Left colon (tissue), 2 donors: ENCODE results near the gene YTHDF1. TPM values are rescaled to one million over a fixed set of nuclear protein-coding genes. Genes with fewer than 3 reads are reported as not detected.

ENCODE experiments used
- ATAC-seq: fragments of 200-7000 bp; cut with Tn5 transposase; one replicate; pipeline ENCODE4 v1.9.1; 2020; ENCODE audit warnings: mild to moderate bottlenecking, moderate library complexity
- DNase-seq, 2 donors: peaks; one replicate each; pipeline ENCODE4 v3.0.0-alpha.2; 2020
- intact Hi-C, 2 donors: fragments of 100-400 bp; cut with DNase I in 1 of 2; cut with micrococcal nuclease in 1 of 2; formaldehyde crosslinking; loops; one replicate each; pipeline versions ENCODE4 v1.11.2 to v1.14.0; 2022; cut with DNase I, micrococcal nuclease
- long read RNA-seq: library from polyadenylated mRNA; unstranded; transcript quantifications from one replicate; pipeline ENCODE4 v2.0.0, GENCODE V29; 2021
- total RNA-seq, 2 donors: library from RNA; stranded (reverse); fragmentation: NEBNext Ultra II Directional; extraction: Animal tissue kit (Norgen Biotek cat#: 25700); gene quantifications; one replicate each; pipeline ENCODE4 v1.2.1, GENCODE V29; 2021
- donor health status: DM: no; HTN: no; CAD: no.
- donor health status: DM: yes; HTN: yes; CAD: no.

Gene YTHDF1
- total RNA-seq: 10 to 100 TPM; 32.8 to 37.8 TPM
- long read RNA-seq, transcript YTHDF1-202 (5 exons, 3,301 nt): major isoform, 37 of 87 reads
- long read RNA-seq, partial matches to known transcripts: 48 of 87 reads
- long read RNA-seq, other reads (novel, unspliced or antisense): 1 of 87 reads

DNA sequence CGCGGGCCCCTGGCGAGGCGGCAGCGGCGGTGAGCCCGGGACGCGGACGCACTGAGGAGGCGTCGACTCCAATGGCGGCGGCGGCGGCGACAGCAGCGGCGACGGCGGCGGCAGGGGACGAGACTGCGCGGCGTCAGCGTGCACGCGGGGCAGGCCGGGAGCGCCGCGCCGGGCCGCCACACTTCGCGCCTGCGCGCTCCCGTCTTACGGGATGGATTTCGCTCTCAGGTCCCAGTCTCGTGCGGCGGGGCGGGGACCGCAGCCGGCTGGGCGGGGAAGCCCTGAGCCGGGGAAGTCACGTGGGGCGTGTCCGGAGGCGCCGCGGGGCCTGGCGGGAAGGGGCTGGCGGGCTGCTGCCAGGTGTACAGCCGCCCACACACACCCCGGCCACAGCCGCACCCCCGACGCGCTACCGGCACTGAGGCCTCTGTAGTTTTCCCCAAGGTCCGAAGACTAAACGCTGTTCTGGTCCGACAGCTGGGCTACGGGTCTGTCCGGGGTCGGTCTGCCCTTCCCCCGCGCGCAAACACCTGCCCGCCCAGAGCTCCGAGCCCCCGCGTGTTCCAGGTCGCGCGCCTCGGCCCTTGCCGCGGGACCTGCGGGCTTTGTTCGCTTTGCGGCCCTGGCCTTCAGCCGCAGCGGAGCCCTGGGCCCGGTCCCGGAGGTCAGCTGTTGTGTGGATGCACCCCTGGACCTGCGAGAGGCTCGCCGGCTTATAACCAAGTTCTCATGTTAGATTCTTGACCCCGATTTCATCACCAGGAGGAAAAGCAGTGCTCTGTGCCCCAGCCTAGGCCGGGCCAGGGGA is at the start of gene YTHDF1:
YTHDF1 (minus strand) TSS at position 91 of the 808 bp plus-strand sequence. CDS start 239 bp downstream, outside the sequence.
- ATAC-seq (peak; percentile 97), DNase-seq (peak; percentile 97 to 98)
- intact Hi-C loops: no loop called here

GRCh38 chr20:63264519-63264918 is 48.6 kb upstream of the YTHDF1 start:
- DNase-seq (no peak), ATAC-seq (no peak)
- intact Hi-C loops: no loop called here

DNA sequence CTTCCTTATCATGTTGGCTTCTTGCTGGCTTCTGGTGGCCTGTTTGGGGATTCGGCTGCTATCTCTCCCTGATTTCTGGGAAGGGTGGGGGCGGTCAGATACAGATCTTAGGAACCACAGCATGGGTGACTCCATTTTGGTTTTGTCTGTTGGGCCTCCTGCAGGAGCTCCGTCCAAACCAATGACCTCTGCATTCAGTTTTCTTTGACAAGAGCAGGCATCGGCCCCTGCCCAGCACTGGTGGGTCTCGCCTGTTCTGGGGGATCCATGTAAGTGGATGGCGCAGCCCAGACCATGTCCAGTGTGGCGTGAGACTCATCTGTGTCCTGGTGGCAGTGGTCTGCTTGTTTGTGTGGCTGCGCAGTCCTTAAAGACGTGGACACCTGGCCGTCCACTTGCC is 48.1 kb upstream of the YTHDF1 start:
- intact Hi-C loops: no loop called here
- ATAC-seq (no peak), DNase-seq (no peak)

GRCh38 chr20:63262836-63263235 is 46.9 kb upstream of the YTHDF1 start:
- ATAC-seq (no peak), DNase-seq (no peak)
- intact Hi-C loops: no loop called here

DNA sequence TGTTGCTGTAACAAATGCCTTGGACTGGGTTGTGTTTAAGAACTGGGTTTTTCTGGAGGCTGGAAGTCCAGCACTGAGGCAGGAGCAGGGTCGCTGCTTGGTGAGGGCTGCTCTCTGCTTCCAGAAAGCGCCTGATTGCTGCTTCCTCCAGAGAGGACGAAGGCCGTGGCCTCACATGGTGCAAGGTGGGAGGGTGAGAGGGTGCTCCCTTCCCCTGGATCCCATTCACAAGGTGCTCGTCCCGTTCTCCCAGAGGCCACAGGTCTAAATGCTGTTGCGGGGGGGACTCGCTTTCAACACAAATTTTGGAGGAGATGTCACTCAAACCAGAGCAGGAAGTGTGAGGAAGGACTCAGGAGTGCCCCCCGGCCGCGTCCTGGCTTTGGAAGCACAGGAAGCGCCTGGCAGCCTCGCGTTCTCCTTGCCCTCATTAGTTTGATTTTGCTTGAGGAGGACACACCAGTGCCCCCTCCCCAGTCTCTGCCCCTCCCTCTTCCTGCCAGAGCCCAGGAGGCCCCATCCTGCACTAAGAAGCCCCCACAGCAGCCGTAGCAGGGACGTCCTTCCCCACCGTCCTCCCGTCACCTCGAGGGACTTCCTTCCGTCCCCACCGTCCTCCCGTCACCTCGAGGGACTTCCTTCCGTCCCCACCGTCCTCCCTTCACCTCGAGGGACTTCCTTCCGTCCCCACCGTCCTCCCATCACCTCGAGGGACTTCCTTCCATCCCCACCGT is 46.0 kb upstream of the YTHDF1 start:
- intact Hi-C loops: no loop called here
- no peak for ATAC-seq
- no peak for DNase-seq

- ATAC-seq (no peak), DNase-seq (no peak)
- intact Hi-C loops: no loop called here
Measured at GRCh38 chr20:63261060-63261794, 45.3 kb upstream of the YTHDF1 start.

- intact Hi-C loops: no loop called here
- ATAC-seq: no peak
- DNase-seq: no peak
Measured at GRCh38 chr20:63260521-63260920, 44.6 kb upstream of the YTHDF1 start.

GRCh38 chr20:63259734-63260460 is 44.0 kb upstream of the YTHDF1 start:
- intact Hi-C loops: no loop called here
- no peak for DNase-seq
- no peak for ATAC-seq

DNA sequence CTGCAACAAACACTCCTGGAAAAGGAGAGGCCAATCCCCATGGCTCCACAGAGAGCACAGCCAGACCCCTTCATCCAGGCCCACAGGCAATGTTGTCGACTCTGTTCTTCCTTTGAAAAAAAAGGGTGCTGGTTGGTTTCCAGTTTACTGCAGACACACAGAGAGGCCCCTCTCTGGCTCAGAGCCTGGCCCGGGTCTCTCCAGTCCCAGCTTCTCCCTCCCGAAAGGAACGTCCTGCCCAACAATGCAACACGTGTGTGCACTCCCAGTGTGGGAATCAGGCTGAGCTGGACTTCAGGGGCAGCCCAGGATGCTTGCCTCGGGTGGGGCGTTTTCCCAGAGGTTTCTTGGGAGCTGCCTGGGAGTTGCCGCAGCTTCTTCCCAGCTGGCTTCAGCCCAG is 42.9 kb upstream of the YTHDF1 start:
- DNase-seq (no peak), ATAC-seq (no peak)
- intact Hi-C loops: no loop called here

GRCh38 chr20:63257629-63258028 is 41.7 kb upstream of the YTHDF1 start:
- intact Hi-C loops: no loop called here
- no peak for DNase-seq
- ATAC-seq: no peak

- ATAC-seq (no peak), DNase-seq (no peak)
- intact Hi-C loops: no loop called here
Measured at GRCh38 chr20:63256954-63257353, 41.0 kb upstream of the YTHDF1 start.

DNA sequence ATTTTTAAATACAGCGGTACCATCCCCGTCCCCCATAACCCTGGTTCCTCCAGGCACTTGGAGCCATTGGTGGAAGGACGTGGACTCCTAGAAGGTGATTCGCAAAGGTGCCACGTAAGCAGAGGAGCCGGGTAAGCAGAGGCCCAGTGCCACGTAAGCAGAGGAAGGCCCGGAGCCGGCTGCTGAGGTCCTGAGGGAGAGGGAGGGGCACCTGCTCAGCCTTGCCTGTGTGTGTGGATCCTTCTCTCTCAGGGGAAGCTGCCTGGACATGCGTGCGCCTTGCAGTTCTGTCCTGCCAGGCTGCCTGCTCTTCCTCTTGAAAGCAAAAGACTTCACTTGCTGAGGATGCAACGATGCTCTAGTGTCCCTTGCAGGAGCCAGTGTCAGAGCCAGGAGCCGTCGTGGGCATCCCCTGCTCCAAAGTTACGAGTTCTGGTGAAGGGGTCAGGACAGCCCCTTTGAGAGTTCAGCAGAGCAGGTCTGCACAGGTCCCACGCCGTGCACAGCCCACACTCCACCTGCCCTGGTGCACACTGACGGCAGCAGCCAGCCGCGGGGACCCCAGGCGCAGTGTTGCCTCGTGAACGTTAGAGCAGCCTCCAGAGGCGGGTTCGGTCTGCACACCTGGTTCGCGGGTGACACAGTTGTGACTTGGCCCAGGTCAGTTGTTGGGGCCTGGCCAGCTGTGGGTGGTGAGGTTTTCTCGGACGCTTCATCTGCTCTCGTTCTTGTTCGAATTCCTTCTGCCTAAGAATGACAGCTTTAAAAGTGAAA is 40.2 kb upstream of the YTHDF1 start:
- intact Hi-C loops: no loop called here
- ATAC-seq (no peak), DNase-seq (no peak)

DNA sequence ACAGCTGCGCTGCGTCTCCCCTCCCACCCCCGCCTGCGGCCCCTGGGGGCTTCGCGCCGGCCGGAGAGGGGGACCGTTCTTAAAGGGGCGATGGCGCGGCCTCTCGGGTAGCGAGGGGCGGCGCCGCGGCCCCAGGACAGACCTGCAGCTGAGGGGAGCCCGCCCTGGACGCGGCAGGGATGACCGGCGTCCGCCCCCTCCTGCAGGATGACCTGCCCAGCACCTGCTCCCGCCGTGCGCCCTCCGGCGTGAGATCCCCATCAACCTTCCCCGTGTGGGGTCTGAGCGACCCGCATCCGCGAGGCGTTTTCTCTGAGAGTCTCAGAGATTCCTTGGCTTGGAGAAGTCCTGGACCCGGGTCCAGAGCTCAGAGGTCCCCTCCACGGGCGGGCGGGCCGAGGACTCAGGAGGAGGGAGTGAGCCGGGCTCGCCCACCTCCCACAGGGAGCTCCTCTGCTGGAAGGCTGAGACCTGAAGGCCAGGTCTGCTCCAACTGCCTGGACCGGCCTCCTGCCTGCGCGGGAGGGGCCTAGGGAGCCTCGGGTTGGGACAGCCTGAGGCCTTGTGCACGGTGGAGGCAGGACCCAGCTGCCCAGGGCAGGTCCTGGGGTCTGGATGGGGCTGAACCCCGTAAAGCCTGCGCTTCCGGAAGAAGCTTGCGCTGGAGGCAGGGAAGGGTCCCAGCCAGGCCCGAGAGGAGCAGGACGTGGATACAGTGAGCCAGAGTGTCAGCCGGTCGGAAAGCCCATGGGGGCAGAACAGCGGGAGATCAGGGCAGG is 38.9 kb upstream of the YTHDF1 start:
- DNase-seq (no peak), ATAC-seq (no peak)
- intact Hi-C loops: no loop called here

DNA sequence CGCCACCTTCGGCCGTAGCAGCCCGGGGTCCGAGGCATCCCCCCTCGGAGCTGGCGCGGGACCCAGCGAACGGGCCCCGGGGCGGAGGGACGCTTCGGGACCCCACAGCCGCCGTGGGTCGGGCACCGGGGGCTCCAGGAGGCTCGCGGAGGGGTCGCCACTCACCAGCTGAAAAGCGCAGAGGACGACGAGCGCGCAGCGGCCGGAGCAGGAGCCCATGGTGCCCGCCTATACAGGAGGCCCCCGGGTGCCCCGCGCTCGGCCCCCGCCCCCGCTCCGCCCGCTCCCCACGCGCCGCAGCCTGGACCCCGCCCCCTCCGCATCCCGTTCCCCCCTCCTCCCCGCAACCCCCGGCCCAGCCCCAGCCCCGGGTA is 38.3 kb upstream of the YTHDF1 start, which contains the start of gene NKAIN4:
NKAIN4 (minus strand) TSS at position 232 of the 374 bp plus-strand sequence; CDS start at position 219, 13 bp downstream.
- ATAC-seq: no peak
- DNase-seq: no peak
- intact Hi-C loops: no loop called here

GRCh38 chr20:63253438-63254231 is 37.7 kb upstream of the YTHDF1 start:
- intact Hi-C loops: no loop called here
- DNase-seq (no peak), ATAC-seq (no peak)

GRCh38 chr20:63253065-63253437 is 37.1 kb upstream of the YTHDF1 start:
- DNase-seq: no peak
- intact Hi-C loops: no loop called here
- ATAC-seq: no peak

GRCh38 chr20:63252284-63252711 is 36.4 kb upstream of the YTHDF1 start:
- no peak for DNase-seq
- no peak for ATAC-seq
- intact Hi-C loops: no loop called here
